Measurements from ENCODE around the gene KHNYN. TPM values are rescaled to one million over a fixed set of nuclear protein-coding genes. Genes with fewer than 3 reads are reported as not detected.

Gene KHNYN
- polyA plus RNA-seq, 1 donor from 2014 or later = 0.53 TPM

DNA sequence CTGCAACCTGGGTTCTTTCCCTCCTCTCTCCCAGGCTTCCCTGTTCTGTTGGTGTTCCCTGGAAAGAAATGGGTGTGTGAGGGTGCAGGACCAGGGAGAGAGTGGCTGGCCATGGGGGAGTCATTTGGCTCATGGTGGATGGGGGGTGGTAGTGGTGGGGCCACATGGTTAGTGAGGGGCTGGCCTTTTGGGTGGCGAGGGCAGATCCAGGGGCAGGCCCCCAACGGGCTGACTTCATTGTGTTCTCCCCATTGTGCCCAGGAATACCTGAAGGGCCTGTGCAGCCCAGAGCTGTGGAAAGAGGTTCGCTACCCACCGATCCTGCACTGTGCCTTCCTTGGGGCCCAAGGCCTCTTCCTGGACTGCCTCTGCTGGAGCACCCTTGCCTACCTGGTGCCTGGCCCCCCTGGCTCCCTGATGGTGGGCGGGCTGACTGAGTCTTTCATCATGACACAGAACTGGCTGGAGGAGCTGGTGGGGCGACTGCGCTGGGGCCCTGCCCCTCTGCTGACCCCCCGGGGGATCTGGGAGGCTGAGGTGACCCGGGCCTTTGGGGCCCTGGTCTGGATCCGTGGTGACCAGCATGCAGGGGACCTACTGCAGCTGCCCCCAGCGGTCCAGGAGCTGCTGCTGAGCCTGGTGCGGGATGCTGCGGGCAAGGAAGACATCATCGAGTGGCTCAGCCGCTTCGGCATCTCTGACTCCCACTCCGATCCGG is 22.0 kb upstream of the KHNYN start:
- no peaks in the 10 kb centered on the region for H3K9me3 ChIP-seq (ENCODE audit: low read length)
- TF ChIP-seq POLR2AphosphoS5 (IDR thresholded peaks at IDR 0.05) = no peak
- no peak for TF ChIP-seq SMC3 (conservative IDR thresholded peaks at IDR 0.05; ENCODE audit: poor library complexity)
- TF ChIP-seq MXI1 (conservative IDR thresholded peaks at IDR 0.05; ENCODE audit: poor library complexity, severe bottlenecking) = no peak
- no peak for TF ChIP-seq RAD21 (conservative IDR thresholded peaks at IDR 0.05)
- TF ChIP-seq TAF1 (IDR thresholded peaks at IDR 0.05; ENCODE audit: low read depth) = no peak
- no peak for TF ChIP-seq EZH2 (IDR thresholded peaks at IDR 0.05; ENCODE audit: borderline replicate concordance, insufficient read depth, low read length, poor library complexity, severe bottlenecking)
- no peak for TF ChIP-seq EP300 (conservative IDR thresholded peaks at IDR 0.05; ENCODE audit: poor library complexity, severe bottlenecking)
- TF ChIP-seq, protein P1, sequence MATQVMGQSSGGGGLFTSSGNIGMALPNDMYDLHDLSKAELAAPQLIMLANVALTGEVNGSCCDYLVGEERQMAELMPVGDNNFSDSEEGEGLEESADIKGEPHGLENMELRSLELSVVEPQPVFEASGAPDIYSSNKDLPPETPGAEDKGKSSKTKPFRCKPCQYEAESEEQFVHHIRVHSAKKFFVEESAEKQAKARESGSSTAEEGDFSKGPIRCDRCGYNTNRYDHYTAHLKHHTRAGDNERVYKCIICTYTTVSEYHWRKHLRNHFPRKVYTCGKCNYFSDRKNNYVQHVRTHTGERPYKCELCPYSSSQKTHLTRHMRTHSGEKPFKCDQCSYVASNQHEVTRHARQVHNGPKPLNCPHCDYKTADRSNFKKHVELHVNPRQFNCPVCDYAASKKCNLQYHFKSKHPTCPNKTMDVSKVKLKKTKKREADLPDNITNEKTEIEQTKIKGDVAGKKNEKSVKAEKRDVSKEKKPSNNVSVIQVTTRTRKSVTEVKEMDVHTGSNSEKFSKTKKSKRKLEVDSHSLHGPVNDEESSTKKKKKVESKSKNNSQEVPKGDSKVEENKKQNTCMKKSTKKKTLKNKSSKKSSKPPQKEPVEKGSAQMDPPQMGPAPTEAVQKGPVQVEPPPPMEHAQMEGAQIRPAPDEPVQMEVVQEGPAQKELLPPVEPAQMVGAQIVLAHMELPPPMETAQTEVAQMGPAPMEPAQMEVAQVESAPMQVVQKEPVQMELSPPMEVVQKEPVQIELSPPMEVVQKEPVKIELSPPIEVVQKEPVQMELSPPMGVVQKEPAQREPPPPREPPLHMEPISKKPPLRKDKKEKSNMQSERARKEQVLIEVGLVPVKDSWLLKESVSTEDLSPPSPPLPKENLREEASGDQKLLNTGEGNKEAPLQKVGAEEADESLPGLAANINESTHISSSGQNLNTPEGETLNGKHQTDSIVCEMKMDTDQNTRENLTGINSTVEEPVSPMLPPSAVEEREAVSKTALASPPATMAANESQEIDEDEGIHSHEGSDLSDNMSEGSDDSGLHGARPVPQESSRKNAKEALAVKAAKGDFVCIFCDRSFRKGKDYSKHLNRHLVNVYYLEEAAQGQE (IDR thresholded peaks at IDR 0.05; ENCODE audit: borderline replicate concordance) = no peak
- TF ChIP-seq, protein P2, sequence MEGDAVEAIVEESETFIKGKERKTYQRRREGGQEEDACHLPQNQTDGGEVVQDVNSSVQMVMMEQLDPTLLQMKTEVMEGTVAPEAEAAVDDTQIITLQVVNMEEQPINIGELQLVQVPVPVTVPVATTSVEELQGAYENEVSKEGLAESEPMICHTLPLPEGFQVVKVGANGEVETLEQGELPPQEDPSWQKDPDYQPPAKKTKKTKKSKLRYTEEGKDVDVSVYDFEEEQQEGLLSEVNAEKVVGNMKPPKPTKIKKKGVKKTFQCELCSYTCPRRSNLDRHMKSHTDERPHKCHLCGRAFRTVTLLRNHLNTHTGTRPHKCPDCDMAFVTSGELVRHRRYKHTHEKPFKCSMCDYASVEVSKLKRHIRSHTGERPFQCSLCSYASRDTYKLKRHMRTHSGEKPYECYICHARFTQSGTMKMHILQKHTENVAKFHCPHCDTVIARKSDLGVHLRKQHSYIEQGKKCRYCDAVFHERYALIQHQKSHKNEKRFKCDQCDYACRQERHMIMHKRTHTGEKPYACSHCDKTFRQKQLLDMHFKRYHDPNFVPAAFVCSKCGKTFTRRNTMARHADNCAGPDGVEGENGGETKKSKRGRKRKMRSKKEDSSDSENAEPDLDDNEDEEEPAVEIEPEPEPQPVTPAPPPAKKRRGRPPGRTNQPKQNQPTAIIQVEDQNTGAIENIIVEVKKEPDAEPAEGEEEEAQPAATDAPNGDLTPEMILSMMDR (IDR thresholded peaks at IDR 0.05; ENCODE audit: poor library complexity, severe bottlenecking) = no peak
- no peaks in the 10 kb centered on the region for H3K9me2 ChIP-seq (ENCODE audit: insufficient read depth, low read length)
- H2AFZ ChIP-seq (ENCODE audit: low read depth, low read length) = no peak overlapping the region
- no peaks in the 10 kb centered on the region for H4K20me1 ChIP-seq (ENCODE audit: insufficient read depth)
- no peaks in the 10 kb centered on the region for H3K27me3 ChIP-seq (ENCODE audit: insufficient read depth, low read depth, low read length)
- H3K27ac ChIP-seq (ENCODE audit: low read length) = no peak overlapping the region
- H3K4me2 ChIP-seq (ENCODE audit: low read length) = no peak overlapping the region
- no peak overlapping the region for H3K9ac ChIP-seq (ENCODE audit: low read length)
- no peaks in the 10 kb centered on the region for H3K36me3 ChIP-seq (ENCODE audit: insufficient read depth, low read length)
- no peaks in the 10 kb centered on the region for H3K79me2 ChIP-seq (replicated peaks; ENCODE audit: insufficient read depth, low read length)
- H3K4me3 ChIP-seq (ENCODE audit: low read length) = no peak overlapping the region
- H3F3A ChIP-seq (ENCODE audit: insufficient read depth, low read length, poor library complexity, severe bottlenecking) = no peaks in the 10 kb centered on the region

DNA sequence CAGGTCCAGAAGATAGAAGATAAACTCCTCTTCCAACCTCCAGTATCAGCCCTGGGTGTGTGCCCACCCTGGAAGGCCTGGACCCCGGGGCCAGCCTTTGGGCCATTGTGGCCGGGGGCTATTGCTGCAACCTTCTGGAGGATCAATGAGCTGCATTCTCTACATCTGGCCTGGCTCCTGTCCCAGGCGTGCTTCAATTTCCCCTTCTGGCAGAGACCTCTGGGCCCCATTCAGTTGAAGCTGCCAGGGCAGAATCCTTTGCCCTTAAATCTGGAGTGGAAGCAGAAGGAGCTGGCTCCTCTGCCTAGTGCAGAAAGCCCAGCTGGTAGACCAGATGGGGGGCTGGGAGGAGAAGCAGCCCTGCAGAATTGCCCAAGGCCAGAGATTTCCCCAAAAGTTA is 21.0 kb upstream of the KHNYN start:
- Histone ChIP-seq H3K9me3 (ENCODE audit: low read length) (no peaks in the 10 kb centered on the region), H3K9ac (ENCODE audit: low read length) (no peak overlapping the region), H3K9me2 (ENCODE audit: insufficient read depth, low read length) (no peaks in the 10 kb centered on the region), H4K20me1 (ENCODE audit: insufficient read depth) (no peaks in the 10 kb centered on the region), H3K27me3 (ENCODE audit: insufficient read depth, low read depth, low read length) (no peaks in the 10 kb centered on the region), H3K79me2 (replicated peaks; ENCODE audit: insufficient read depth, low read length) (no peaks in the 10 kb centered on the region), H3K27ac (ENCODE audit: low read length) (no peak overlapping the region), H2AFZ (ENCODE audit: low read depth, low read length) (no peak overlapping the region), H3K36me3 (ENCODE audit: insufficient read depth, low read length) (no peaks in the 10 kb centered on the region), H3K4me2 (ENCODE audit: low read length) (no peak overlapping the region), H3K4me3 (ENCODE audit: low read length) (no peak overlapping the region), H3F3A (ENCODE audit: insufficient read depth, low read length, poor library complexity, severe bottlenecking) (no peaks in the 10 kb centered on the region)
- no peak for TF ChIP-seq SMC3 (conservative IDR thresholded peaks at IDR 0.05; ENCODE audit: poor library complexity)
- TF ChIP-seq RAD21 (conservative IDR thresholded peaks at IDR 0.05) = no peak

All from neural cell (in vitro differentiated cells).